CD8-positive, alpha-beta memory T cell (primary cell): ENCODE measurements around the gene RWDD4. TPM values are rescaled to one million over a fixed set of nuclear protein-coding genes. Genes with fewer than 3 reads are reported as not detected.

ENCODE experiments used
- CTCF ChIA-PET: fragments of 350-600 bp; sonication (Branson Sonifier 250); formaldehyde crosslinking; loops from one replicate; lab custom pipeline; 2021; ENCODE audit warnings: antibody characterized with exemption; lab: Charles Lee
- POLR2A ChIA-PET: fragments of 350-600 bp; sonication (Branson Sonifier 250); formaldehyde crosslinking; loops from one replicate; lab custom pipeline; 2021; ENCODE audit warnings: antibody characterized with exemption; lab: Charles Lee
- DNase-seq, 5 donors: peaks; one replicate each; pipeline versions ENCODE4 v3.0.0 to v3.0.0-alpha.2; 2020 to 2022; ENCODE audit warnings: mixed read lengths in 1 of 5
- H3K27ac ChIP-seq: one replicate; pipeline ENCODE4 v1.7.0; 2013; ENCODE audit warnings: low read depth, mild to moderate bottlenecking, low read length, moderate library complexity
- H3K27me3 ChIP-seq: 2 replicates; pipeline ENCODE4 v1.7.0; 2013; ENCODE audit warnings: low read length, mild to moderate bottlenecking; ENCODE audit not compliant: insufficient read depth, poor library complexity, severe bottlenecking
- H3K36me3 ChIP-seq: 2 replicates; pipeline ENCODE4 v1.7.0; 2013; ENCODE audit warnings: mild to moderate bottlenecking, low read length, moderate library complexity; ENCODE audit not compliant: insufficient read depth
- H3K4me1 ChIP-seq: 2 replicates; pipeline ENCODE4 v1.7.0; 2013; ENCODE audit warnings: mild to moderate bottlenecking, low read length, moderate library complexity; ENCODE audit not compliant: insufficient read depth
- H3K4me3 ChIP-seq: 2 replicates; pipeline ENCODE4 v1.7.0; 2013; ENCODE audit warnings: mild to moderate bottlenecking, low read length
- H3K9me3 ChIP-seq: 2 replicates; pipeline ENCODE4 v1.7.0; 2013; ENCODE audit warnings: mild to moderate bottlenecking, low read length
- H3K27ac Mint-ChIP-seq, 8 donors: one replicate each; pipeline ENCODE4 v1.8.0; 2020 to 2021; ENCODE audit warnings: mixed read lengths in 8 of 8, mild to moderate bottlenecking in 6 of 8, inconsistent platforms in 3 of 8, moderate library complexity in 3 of 8
- H3K27me3 Mint-ChIP-seq, 2 donors: one replicate each; pipeline ENCODE4 v1.8.0; 2020 to 2021; ENCODE audit warnings: mixed read lengths in 2 of 2, mild to moderate bottlenecking in 1 of 2, moderate library complexity in 1 of 2
- H3K36me3 Mint-ChIP-seq, 3 donors: one replicate each; pipeline ENCODE4 v1.8.0; 2020 to 2021; ENCODE audit warnings: mixed read lengths in 3 of 3, inconsistent platforms in 1 of 3, mild to moderate bottlenecking in 1 of 3
- H3K4me1 Mint-ChIP-seq, 3 donors: one replicate each; pipeline ENCODE4 v1.8.0; 2020 to 2021; ENCODE audit warnings: mixed read lengths in 3 of 3, inconsistent platforms in 1 of 3, mild to moderate bottlenecking in 1 of 3
- H3K4me3 Mint-ChIP-seq, 7 donors: one replicate each; pipeline ENCODE4 v1.8.0; 2020 to 2021; ENCODE audit warnings: mixed read lengths in 7 of 7, mild to moderate bottlenecking in 6 of 7, moderate library complexity in 4 of 7, inconsistent platforms in 2 of 7
- H3K9me3 Mint-ChIP-seq, 5 donors: one replicate each; pipeline ENCODE4 v1.8.0; 2020 to 2022; ENCODE audit warnings: mixed read lengths in 5 of 5, mild to moderate bottlenecking in 3 of 5, moderate library complexity in 2 of 5, inconsistent platforms in 1 of 5
- polyA plus RNA-seq: library from polyadenylated mRNA; unstranded; fragments of 300-500 nt; fragmentation: Illumina TruSeq; gene quantifications from one replicate; pipeline ENCODE4 v1.2.3, GENCODE V29; 2021
- total RNA-seq, 2 experiments: library from RNA; stranded (reverse); gene quantifications; one replicate each; pipeline ENCODE4 v1.2.3, GENCODE V29; 2021

The RWDD4 gene
- total and polyA plus RNA-seq, 3 experiments from 2014 or later, result 21.3 to 30.8 (median 28.4) TPM

- CTCF ChIA-PET, result no interaction called here
- no peak overlapping the region for H3K27ac Mint-ChIP-seq
- POLR2A ChIA-PET, result no interaction called here
These were observed 37.1 kb downstream of the RWDD4 start for GRCh38 chr4:183621875-183622274.

DNA sequence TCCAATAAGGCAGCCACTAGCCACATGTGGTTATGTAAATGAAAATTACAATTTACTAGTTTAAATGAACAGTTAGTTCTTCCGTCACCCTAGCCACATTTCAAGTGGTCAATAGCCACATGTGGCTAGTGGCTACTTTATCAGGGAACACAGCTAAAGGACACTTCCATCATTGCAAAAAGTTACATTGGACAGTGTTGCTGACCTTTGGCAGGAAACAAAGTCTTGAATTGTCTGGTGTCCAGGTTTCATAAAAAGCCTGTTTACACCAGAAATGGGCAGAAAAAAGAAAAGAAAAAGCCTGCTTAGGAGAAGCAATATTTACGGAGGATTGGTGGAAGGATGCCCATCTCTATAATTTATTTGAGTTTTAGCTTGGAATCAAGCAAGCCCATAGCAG is 38.6 kb downstream of the RWDD4 start:
- Histone ChIP-seq H3K27me3 (no peaks in the 10 kb centered on the region), H3K9me3 (no peaks in the 10 kb centered on the region), H3K36me3 (no peaks in the 10 kb centered on the region), H3K4me1 (no peaks in the 10 kb centered on the region), H3K27ac (no peak overlapping the region), H3K4me3 (no peak overlapping the region)
- ChIA-PET POLR2A (no interaction called here), CTCF (no interaction called here)
- Mint-ChIP-seq H3K4me1 (no peaks in the 10 kb centered on the region), H3K27ac (no peak overlapping the region), H3K9me3 (no peaks in the 10 kb centered on the region), H3K4me3 (no peak overlapping the region), H3K27me3 (peaks cover 4 to 20% of the 10 kb centered on the region in 2 donors), H3K36me3 (peaks cover 0 to 2% (median 0%) of the 10 kb centered on the region in 3 donors)
- no peak for DNase-seq

More at GRCh38 chr4:183621875-183622274, 37.1 kb downstream of the RWDD4 start:
- no peaks in the 10 kb centered on the region for H3K9me3 ChIP-seq
- H3K4me3 Mint-ChIP-seq, result no peak overlapping the region
- H3K27ac ChIP-seq, result no peak overlapping the region
- H3K4me3 ChIP-seq, result no peak overlapping the region
- DNase-seq, result no peak
- H3K27me3 ChIP-seq, result no peaks in the 10 kb centered on the region
- H3K9me3 Mint-ChIP-seq, result no peaks in the 10 kb centered on the region
- no peaks in the 10 kb centered on the region for H3K4me1 ChIP-seq
- H3K36me3 Mint-ChIP-seq, result peaks cover 0 to 2% (median 0%) of the 10 kb centered on the region in 3 donors
- H3K36me3 ChIP-seq, result no peaks in the 10 kb centered on the region
- no peaks in the 10 kb centered on the region for H3K4me1 Mint-ChIP-seq
- peaks cover 4 to 15% of the 10 kb centered on the region in 2 donors for H3K27me3 Mint-ChIP-seq

DNA sequence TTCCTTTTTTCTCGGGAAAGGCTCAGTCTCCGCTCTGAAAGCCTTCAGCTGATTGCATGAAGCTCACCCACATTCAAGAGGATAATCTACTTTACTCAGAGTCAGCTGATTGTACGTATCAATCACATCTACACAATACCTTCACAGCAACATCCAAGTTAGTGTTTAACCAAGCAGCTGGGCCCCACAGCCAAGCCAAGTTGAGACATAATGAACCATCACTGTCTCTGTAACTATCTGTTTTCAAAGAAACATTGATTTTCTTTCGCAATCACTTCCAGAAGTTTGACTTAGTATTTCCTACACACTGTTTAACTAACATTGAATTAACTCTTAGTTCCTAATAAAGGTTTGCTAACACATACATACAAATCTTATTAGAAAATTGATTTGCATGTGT is 40.3 kb downstream of the RWDD4 start:
- Mint-ChIP-seq H3K27me3 (peaks cover 4 to 25% of the 10 kb centered on the region in 2 donors), H3K36me3 (peaks cover 0 to 2% (median 0%) of the 10 kb centered on the region in 3 donors), H3K27ac (no peak overlapping the region), H3K9me3 (no peaks in the 10 kb centered on the region), H3K4me1 (no peaks in the 10 kb centered on the region), H3K4me3 (no peak overlapping the region)
- Histone ChIP-seq H3K36me3 (no peaks in the 10 kb centered on the region), H3K4me1 (no peaks in the 10 kb centered on the region), H3K27ac (no peak overlapping the region), H3K9me3 (no peaks in the 10 kb centered on the region), H3K27me3 (no peaks in the 10 kb centered on the region), H3K4me3 (no peak overlapping the region)
- no peak for DNase-seq
- POLR2A ChIA-PET, result no interaction called here
- CTCF ChIA-PET, result no interaction called here

DNA sequence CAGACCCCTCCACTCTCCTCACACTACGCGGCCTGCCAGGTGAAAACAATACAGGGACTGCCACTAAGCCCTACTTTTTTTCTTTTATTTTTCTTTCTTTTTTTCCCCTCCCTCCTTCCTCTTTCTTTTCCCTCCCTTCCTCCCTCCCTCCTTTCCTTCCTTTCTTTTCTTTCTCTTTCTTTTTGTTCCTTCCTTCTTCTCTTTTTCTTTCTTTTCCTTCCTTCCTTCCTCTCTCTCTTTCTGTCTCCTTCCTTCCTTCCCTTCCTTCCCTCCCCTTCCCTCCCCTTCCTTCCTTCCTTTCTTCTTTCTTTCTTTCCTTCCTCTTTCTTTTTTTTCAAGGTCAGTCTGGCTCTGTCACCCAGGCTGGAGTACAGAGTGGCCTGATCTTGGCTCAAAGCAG is 41.9 kb downstream of the RWDD4 start:
- H3K27ac ChIP-seq, result no peak overlapping the region

GRCh38 chr4:183612329-183613250 is 46.4 kb downstream of the RWDD4 start:
- Mint-ChIP-seq H3K36me3 (no peaks in the 10 kb centered on the region), H3K4me1 (no peaks in the 10 kb centered on the region), H3K9me3 (no peaks in the 10 kb centered on the region), H3K27me3 (peaks cover 10 to 23% of the 10 kb centered on the region in 2 donors), H3K4me3 (no peak overlapping the region), H3K27ac (no peak overlapping the region)
- Histone ChIP-seq H3K27ac (no peak overlapping the region), H3K36me3 (no peaks in the 10 kb centered on the region), H3K4me1 (no peaks in the 10 kb centered on the region), H3K27me3 (no peaks in the 10 kb centered on the region), H3K9me3 (no peaks in the 10 kb centered on the region), H3K4me3 (no peak overlapping the region)
- ChIA-PET CTCF (interaction anchor here (1.1 kb wide), 1 partner anchor 12 kb away, joined by 6 read pairs; no protein-coding TSS in a partner anchor), POLR2A (no interaction called here)
- no peak for DNase-seq

More for the DNA sequence above, 41.9 kb downstream of the RWDD4 start:
- peaks cover 0 to 2% (median 0%) of the 10 kb centered on the region in 3 donors for H3K36me3 Mint-ChIP-seq
- H3K9me3 Mint-ChIP-seq, result no peaks in the 10 kb centered on the region
- H3K36me3 ChIP-seq, result no peaks in the 10 kb centered on the region
- H3K4me3 Mint-ChIP-seq, result no peak overlapping the region
- H3K4me3 ChIP-seq, result no peak overlapping the region
- H3K27me3 ChIP-seq, result no peaks in the 10 kb centered on the region
- H3K4me1 Mint-ChIP-seq, result no peaks in the 10 kb centered on the region
- DNase-seq, result no peak
- CTCF ChIA-PET, result no interaction called here
- H3K27ac Mint-ChIP-seq, result no peak overlapping the region
- POLR2A ChIA-PET, result no interaction called here
- no peaks in the 10 kb centered on the region for H3K4me1 ChIP-seq
- no peaks in the 10 kb centered on the region for H3K9me3 ChIP-seq
- H3K27me3 Mint-ChIP-seq, result peaks cover 12 to 25% of the 10 kb centered on the region in 2 donors

GRCh38 chr4:183611210-183611830 is 47.7 kb downstream of the RWDD4 start:
- CTCF ChIA-PET, result no interaction called here

DNA sequence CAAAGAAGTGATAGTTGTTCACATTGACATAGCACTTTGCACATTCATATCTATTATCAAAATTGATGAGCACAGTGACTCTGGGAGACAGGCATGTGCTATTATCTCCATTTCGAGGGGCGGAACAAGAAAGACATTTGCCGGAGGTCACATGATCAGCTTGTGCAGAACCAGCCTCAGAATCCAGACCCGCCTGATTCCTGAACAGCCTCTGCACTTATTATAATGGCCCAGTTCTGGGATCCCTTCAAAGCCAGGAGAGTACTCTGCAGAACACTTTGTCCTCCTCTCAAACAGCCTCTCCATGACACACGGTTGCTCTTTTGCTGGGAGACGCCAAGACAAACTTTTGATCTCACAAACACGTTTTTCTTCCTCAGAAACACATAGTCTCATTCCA is 48.4 kb downstream of the RWDD4 start:
- Mint-ChIP-seq H3K36me3 (no peaks in the 10 kb centered on the region), H3K4me3 (no peak overlapping the region), H3K27me3 (peaks cover 10 to 31% of the 10 kb centered on the region in 2 donors), H3K27ac (peak overlapping the region in 1 of 8 donors; percentile 44), H3K4me1 (no peaks in the 10 kb centered on the region), H3K9me3 (no peaks in the 10 kb centered on the region)
- Histone ChIP-seq H3K27me3 (peaks cover 6% of the 10 kb centered on the region), H3K4me3 (no peak overlapping the region), H3K9me3 (no peaks in the 10 kb centered on the region), H3K4me1 (no peaks in the 10 kb centered on the region), H3K36me3 (no peaks in the 10 kb centered on the region), H3K27ac (no peak overlapping the region)
- no peak for DNase-seq
- POLR2A ChIA-PET, result no interaction called here
- CTCF ChIA-PET, result no interaction called here

More at GRCh38 chr4:183611210-183611830, 47.7 kb downstream of the RWDD4 start:
- no peaks in the 10 kb centered on the region for H3K9me3 Mint-ChIP-seq
- Histone ChIP-seq H3K27ac (no peak overlapping the region), H3K9me3 (no peaks in the 10 kb centered on the region), H3K36me3 (no peaks in the 10 kb centered on the region), H3K4me3 (no peak overlapping the region), H3K27me3 (peaks cover 6% of the 10 kb centered on the region), H3K4me1 (no peaks in the 10 kb centered on the region)
- peaks cover 10 to 36% of the 10 kb centered on the region in 2 donors for H3K27me3 Mint-ChIP-seq
- no peak overlapping the region for H3K4me3 Mint-ChIP-seq
- DNase-seq, result no peak
- H3K4me1 Mint-ChIP-seq, result no peaks in the 10 kb centered on the region
- no peaks in the 10 kb centered on the region for H3K36me3 Mint-ChIP-seq
- no peak overlapping the region for H3K27ac Mint-ChIP-seq
- POLR2A ChIA-PET, result no interaction called here

GRCh38 chr4:183610033-183610432 is 49.0 kb downstream of the RWDD4 start:
- Mint-ChIP-seq H3K27ac (no peak overlapping the region), H3K27me3 (peaks cover 10 to 27% of the 10 kb centered on the region in 2 donors), H3K36me3 (no peaks in the 10 kb centered on the region), H3K4me1 (no peaks in the 10 kb centered on the region), H3K9me3 (no peaks in the 10 kb centered on the region), H3K4me3 (no peak overlapping the region)
- DNase-seq, result no peak
- Histone ChIP-seq H3K36me3 (no peaks in the 10 kb centered on the region), H3K9me3 (no peaks in the 10 kb centered on the region), H3K27me3 (peaks cover 6% of the 10 kb centered on the region), H3K27ac (no peak overlapping the region), H3K4me1 (no peaks in the 10 kb centered on the region), H3K4me3 (no peak overlapping the region)
- CTCF ChIA-PET, result no interaction called here
- POLR2A ChIA-PET, result no interaction called here
